ENCODE data around the gene PDE4B.

DNA sequence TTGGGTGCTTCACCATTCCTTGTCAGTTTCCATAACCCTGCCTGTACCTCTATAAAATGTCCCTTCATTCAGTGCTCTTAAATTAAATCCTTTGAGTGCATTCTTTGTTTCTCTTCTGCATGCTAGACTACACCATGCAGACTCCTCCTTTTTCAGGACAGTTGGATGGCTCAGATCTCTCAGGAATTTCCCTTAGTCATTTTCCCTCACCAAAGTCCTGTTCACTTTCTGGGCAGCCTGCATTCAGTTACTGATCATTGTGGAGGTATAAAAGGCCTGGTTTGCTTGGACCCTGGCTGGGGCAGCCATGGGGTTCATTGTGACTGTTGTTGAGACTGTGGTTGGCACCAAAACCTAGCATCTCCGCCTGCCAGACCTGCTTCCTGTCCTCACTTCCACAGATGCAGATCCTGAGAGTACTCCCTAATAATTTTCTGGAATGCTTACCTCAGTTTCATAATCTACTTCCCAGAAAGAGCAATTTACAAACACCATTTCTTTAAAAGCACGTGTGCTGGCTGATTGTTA is 88.4 kb downstream of the PDE4B start:
- TF ChIP-seq CTCF (IDR thresholded peaks at IDR 0.05), result no peak
- no peak for TF ChIP-seq POLR2A (IDR thresholded peaks at IDR 0.05)

All from vagina (tissue), 2 donors.